GM19468 (cell line): Measurements from ENCODE around the gene MSH6.

Source experiments
- ATAC-seq: cut with Tn5 transposase; IDR thresholded peaks from one replicate; pipeline ENCODE4 v1.9.1; 2021; ENCODE audit warnings: mild to moderate bottlenecking, moderate library complexity, moderate number of reproducible peaks; ENCODE audit not compliant: unreplicated experiment; ENCODE audit errors: extremely low read depth

MSH6 gene, protein sequence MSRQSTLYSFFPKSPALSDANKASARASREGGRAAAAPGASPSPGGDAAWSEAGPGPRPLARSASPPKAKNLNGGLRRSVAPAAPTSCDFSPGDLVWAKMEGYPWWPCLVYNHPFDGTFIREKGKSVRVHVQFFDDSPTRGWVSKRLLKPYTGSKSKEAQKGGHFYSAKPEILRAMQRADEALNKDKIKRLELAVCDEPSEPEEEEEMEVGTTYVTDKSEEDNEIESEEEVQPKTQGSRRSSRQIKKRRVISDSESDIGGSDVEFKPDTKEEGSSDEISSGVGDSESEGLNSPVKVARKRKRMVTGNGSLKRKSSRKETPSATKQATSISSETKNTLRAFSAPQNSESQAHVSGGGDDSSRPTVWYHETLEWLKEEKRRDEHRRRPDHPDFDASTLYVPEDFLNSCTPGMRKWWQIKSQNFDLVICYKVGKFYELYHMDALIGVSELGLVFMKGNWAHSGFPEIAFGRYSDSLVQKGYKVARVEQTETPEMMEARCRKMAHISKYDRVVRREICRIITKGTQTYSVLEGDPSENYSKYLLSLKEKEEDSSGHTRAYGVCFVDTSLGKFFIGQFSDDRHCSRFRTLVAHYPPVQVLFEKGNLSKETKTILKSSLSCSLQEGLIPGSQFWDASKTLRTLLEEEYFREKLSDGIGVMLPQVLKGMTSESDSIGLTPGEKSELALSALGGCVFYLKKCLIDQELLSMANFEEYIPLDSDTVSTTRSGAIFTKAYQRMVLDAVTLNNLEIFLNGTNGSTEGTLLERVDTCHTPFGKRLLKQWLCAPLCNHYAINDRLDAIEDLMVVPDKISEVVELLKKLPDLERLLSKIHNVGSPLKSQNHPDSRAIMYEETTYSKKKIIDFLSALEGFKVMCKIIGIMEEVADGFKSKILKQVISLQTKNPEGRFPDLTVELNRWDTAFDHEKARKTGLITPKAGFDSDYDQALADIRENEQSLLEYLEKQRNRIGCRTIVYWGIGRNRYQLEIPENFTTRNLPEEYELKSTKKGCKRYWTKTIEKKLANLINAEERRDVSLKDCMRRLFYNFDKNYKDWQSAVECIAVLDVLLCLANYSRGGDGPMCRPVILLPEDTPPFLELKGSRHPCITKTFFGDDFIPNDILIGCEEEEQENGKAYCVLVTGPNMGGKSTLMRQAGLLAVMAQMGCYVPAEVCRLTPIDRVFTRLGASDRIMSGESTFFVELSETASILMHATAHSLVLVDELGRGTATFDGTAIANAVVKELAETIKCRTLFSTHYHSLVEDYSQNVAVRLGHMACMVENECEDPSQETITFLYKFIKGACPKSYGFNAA (N-terminal part only)

GRCh38 chr2:47782671-47783485, at the start of gene MSH6:
Gene MSH6 (plus strand): TSS chr2:47783145. CDS start chr2:47783234, 89 bp downstream.
- ATAC-seq = peak; percentile 70

GRCh38 chr2:47735136-47735869, 47.6 kb upstream of the MSH6 start:
- ATAC-seq = no peak

DNA sequence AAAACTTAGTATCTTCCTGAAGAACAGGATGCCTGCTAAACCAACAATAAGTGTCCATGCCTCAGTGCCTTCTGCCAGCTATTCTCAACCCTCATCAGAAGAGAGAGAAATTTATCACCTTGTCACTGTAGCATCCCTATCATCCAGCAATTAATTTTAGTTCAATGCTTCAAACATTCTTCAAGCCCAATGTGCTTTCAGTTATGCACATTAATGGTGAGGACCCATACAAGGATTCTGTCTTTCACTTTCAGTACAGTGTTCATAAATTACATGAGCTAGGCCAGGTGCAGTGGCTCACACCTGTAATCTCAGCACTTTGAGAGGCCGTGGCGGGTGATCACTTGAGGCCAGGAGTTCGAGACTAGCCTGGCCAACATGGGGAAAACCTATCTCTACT, 47.0 kb upstream of the MSH6 start:
- ATAC-seq = no peak

DNA sequence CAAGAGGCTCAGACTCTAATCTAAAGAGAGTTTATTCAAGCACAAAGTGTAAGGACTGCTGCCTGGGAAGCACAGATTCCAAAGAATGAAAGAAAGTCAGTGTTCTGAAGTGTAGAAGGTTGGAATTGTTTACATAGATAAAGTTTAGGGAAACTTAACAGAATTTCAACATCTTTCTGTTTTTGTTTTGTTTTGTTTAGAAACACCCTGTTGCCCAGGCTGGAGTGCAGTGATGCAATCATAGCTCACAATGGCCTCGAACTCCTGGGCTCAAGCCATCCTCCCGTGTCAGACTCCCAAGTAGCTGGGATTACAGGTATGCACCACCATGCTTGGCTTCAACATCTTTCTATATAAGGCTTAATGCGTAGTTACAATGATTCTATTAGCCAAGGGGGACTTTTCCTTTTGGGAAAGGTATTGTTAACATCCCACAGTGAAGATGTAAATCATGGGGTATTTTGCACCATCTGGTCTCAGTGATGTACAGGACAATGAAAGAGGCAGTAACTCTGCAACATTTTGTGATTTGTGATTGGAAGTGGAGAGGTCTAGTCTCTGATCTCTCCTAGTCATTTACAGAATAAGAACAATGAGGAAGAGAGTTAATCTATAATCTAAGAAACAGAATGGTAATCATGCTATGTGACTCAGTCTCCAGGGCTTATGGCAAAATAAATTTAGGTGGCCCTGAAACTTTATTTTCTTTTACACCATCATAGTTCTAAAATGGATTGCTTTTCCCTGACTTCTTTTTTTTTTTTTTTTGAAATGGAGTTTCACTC, 45.6 kb upstream of the MSH6 start:
- ATAC-seq = no peak

DNA sequence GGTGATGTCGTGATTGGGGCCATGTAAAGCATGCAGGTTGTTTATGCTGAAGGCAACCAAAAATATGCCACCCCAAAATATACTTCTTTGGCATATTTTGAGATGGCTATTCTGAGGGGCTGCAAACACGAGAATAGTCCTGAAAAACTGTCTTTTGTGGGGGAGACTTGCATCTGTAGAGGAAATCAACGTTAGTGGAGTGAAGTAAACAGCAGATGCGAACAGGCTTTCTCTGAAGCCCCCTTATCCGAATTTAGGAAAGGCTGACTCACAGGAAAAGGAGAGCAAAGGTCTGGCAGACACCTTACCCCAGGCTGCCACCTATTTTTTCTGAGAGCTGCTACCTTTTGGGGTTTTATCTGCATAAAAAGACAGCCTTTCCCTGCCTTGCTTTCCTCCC, 44.6 kb upstream of the MSH6 start:
- no peak for ATAC-seq

DNA sequence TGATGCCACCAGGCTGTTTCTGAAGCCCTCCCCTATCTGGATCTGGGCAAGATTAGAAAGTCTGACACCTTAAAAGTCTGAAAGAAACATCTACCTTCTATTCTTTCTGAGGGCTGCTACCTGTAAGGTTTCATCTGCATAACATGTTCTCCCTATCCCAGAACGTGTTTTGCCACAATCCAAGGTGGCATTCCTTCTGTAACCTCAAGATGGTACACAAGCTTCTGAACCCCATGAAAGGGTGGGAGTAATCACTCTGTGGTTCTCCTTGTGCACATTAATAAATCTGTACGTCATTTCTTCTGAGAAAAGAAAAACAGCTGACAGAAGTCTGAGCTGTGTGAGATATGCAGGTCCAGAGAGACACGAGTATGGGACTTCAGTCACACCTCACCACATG, 41.8 kb upstream of the MSH6 start:
- no peak for ATAC-seq

GRCh38 chr2:47741637-47742036, 41.3 kb upstream of the MSH6 start:
- no peak for ATAC-seq

DNA sequence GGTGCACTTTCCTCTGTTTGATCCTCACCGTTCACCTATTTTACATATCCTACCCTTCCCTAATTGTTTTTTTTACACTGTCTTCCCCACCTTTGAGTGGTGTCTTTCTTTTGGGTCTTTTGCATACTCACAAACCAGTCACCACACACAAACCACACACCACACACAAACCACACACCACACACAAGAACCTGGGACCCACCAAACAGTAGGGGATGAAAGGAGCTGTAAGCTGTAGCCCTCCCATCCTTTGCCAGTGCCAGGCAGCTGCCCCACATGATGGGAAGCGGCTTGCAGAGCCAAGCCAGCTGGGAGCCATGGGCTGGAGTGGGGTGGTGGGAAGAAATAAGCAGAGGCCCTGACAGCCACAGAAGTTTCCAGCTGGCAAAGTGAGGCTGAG, 38.9 kb upstream of the MSH6 start:
- ATAC-seq = no peak

DNA sequence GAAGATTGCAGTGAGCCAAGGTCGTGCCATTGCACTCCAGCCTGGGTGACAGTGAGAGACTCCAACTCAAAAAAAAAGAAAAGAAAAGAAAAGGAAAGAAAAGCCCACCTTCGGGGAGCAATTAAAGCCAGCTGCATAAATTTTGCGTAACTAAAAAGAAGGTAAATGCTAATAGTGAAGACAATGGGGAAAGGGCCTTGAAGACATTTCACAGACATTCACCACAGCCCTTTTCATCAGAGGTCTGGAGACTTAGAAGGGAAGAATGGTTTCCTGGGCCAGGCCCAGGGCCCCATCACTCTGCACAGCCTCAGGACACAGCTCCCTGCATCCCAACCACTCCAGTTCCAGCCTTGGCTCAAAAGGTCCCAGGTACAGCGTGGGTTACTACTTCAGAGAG, 35.1 kb upstream of the MSH6 start:
- no peak for ATAC-seq

DNA sequence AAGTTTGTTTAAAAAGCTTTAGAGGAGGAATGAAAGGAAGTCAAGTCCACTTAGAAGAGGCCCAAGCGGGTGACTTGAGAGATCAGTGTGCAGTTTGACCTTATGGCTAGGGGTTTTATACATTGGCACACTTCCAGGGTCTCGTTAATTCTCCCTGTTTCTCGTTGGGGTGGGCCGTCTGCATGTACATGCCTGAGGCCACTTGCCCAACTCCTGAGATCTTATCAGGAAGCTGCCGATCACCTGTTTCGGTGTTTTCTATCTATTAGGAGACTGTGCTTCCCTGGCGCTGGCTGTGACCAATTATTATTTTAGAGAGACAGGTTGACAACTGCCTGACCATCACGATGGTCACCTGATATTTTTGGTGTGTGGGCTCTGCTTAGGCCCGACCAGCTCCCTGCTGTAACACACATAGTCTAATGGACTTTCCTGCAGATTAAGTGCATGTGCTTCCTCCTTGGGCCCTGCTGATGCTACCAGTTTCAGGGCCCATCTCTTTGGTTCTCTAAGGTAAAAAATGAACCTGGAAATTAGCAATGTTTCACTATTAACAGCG, 31.0 kb upstream of the MSH6 start:
- ATAC-seq = no peak

GRCh38 chr2:47767497-47767844, 15.5 kb upstream of the MSH6 start:
- no peak for ATAC-seq

- peak; percentile 42 for ATAC-seq
Observed at GRCh38 chr2:47767880-47768609, 14.9 kb upstream of the MSH6 start.

GRCh38 chr2:47769318-47769717, 13.6 kb upstream of the MSH6 start:
- ATAC-seq = no peak

GRCh38 chr2:47771211-47771610, 11.7 kb upstream of the MSH6 start:
- no peak for ATAC-seq

GRCh38 chr2:47772343-47772742, 10.6 kb upstream of the MSH6 start:
- no peak for ATAC-seq

GRCh38 chr2:47774567-47774966, 8.4 kb upstream of the MSH6 start:
- ATAC-seq = no peak

- no peak for ATAC-seq
Observed at GRCh38 chr2:47777277-47777937, 5.5 kb upstream of the MSH6 start.
